GM13976 (cell line): Measurements from ENCODE around the gene CNTFR.
A peak's percentile ranks its signal among the peaks of the same experiment; 100 is the strongest.

Source experiments
- DNase-seq: peaks from one replicate; pipeline ENCODE4 v3.0.0; 2012; ENCODE audit warnings: low spot score
- CTCF ChIP-seq: IDR thresholded peaks from 2 replicates; pipeline ENCODE4 v1.5.1; 2012; ENCODE audit warnings: borderline replicate concordance, mild to moderate bottlenecking; ENCODE audit not compliant: insufficient read depth; ENCODE audit errors: extremely low read depth, missing control alignments, control extremely low read depth
- in situ Hi-C: fragments of 300-500 bp; cut with MboI; formaldehyde crosslinking; loops from one replicate; pipeline ENCODE4 v1.12.0; 2022; ENCODE audit warnings: low sequenced_read_pairs, mixed read lengths, inconsistent platforms; ENCODE audit not compliant: unreplicated experiment

Gene CNTFR

GRCh38 chr9:34634551-34635248 is 45.2 kb upstream of the CNTFR start:
- DNase-seq = no peak
- in situ Hi-C loops = no loop called here
- TF ChIP-seq CTCF = no peak

- in situ Hi-C loops = no loop called here
- peak; percentile 80 for DNase-seq
- peak; percentile 78 for TF ChIP-seq CTCF
Observed at GRCh38 chr9:34633851-34634550, 44.5 kb upstream of the CNTFR start.

DNA sequence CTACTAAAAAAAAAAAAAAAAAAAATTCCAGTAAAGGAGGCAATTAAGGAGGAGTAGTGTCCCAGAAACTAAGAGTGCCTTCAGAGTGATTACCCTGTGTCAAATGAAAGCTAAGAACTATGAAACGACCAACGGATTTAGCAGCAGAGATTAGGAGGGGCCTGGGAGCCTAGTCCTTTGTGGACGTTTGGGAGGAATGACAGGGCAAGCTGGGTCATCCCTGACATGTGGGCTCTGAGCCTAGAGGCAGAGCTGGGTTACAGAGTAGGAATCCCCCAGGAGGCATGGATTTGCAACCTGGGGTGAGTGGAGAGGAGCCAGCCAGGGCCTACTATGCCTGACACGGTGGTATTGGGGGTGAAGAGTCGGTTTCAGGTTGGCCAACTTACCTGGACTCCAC is 43.6 kb upstream of the CNTFR start:
- TF ChIP-seq CTCF = no peak

DNA sequence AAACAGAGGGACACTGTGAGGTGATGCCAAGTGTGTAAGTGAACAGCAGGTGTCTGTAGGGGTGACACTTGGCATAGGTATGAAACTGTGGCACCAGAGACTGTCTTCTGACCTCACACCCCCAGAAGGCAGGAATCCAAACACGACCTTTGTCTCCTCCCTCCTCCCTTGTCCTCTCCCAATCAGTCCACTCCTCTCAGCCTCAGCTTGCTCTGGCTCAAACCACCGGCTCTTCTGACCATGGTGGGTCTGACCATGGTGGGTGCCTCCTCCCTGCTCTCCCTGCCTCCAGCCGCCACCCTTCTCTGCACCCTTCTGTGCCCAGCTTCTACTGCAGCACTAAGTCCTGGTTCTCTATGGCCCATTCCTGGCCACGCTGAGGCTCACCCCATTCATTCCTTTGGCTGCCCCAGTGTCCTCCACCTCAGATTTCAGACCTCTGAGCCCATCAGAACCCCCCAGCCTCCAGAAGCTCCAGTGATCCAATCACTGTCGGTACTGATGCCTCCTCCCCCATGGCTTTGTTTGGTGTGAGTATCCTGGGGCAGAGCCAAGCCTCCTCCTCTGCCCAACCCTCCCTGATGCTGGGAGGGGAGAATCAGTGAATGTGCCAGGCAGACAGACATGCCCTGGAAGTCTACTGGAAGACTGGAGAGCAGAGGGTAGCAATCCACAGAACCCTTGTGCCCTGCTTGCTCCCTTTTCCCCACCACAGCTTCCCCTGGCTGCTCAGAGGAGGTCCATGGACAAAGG is 41.1 kb upstream of the CNTFR start:
- in situ Hi-C loops = no loop called here

More for the DNA sequence above, 43.6 kb upstream of the CNTFR start:
- no peak for DNase-seq
- in situ Hi-C loops = no loop called here

DNA sequence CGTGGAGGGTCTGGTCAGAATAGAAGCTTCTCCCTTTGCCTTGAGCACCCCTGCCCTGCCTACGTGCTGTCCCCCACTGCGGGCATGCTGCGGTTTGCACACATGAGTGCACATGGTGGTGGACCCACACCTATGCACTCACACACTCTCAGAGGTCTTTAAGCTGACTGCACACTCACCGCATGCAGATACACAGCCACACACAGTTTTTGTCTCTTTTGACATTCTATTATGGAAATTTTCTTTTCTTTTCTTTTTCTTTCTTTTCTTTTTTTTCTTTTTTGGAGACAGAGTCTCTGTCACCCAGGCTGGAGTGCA is 39.9 kb upstream of the CNTFR start:
- DNase-seq = no peak
- in situ Hi-C loops = no loop called here
- TF ChIP-seq CTCF = no peak

More for the DNA sequence above, 41.1 kb upstream of the CNTFR start:
- DNase-seq = no peak
- no peak for TF ChIP-seq CTCF

- TF ChIP-seq CTCF = no peak
- in situ Hi-C loops = no loop called here
- peak; percentile 71 for DNase-seq
Observed at GRCh38 chr9:34628656-34629490, 39.3 kb upstream of the CNTFR start, which contains the start of gene ARID3C. TSS of gene ARID3C (minus strand) at chr9:34629066. CDS start at chr9:34628014, 1,052 bp downstream.
